CD4-positive, alpha-beta T cell treated with Interleukin-4 for 1 hour (primary cell): ENCODE measurements around the gene ZNF518A.
A peak's percentile ranks its signal among the peaks of the same experiment; 100 is the strongest.

Experiments used
- DNase-seq, 2 donors: peaks; one replicate each; pipeline ENCODE4 v3.0.0-alpha.2; 2020 to 2022

ZNF518A gene

GRCh38 chr10:96129387-96130325, at the start of gene ZNF518A:
ZNF518A (plus strand) TSS chr10:96130297; CDS start chr10:96156323, 26,026 bp downstream.
- DNase-seq = peak; percentile 92 to 95

- no peak for DNase-seq
Observed at GRCh38 chr10:96082153-96082552, 47.9 kb upstream of the ZNF518A start.

GRCh38 chr10:96082748-96083147, 47.3 kb upstream of the ZNF518A start:
- no peak for DNase-seq

- DNase-seq = no peak
Observed at GRCh38 chr10:96089116-96089515, 41.0 kb upstream of the ZNF518A start.

GRCh38 chr10:96089670-96090462, 40.2 kb upstream of the ZNF518A start:
- peak; percentile 95 for DNase-seq

- DNase-seq = no peak
Observed at GRCh38 chr10:96090463-96090800, 39.7 kb upstream of the ZNF518A start.

GRCh38 chr10:96092999-96093767, 36.9 kb upstream of the ZNF518A start:
- no peak for DNase-seq

GRCh38 chr10:96093948-96094347, 36.1 kb upstream of the ZNF518A start:
- DNase-seq = no peak

GRCh38 chr10:96096958-96097357, 33.1 kb upstream of the ZNF518A start:
- DNase-seq = no peak

GRCh38 chr10:96097865-96098264, 32.2 kb upstream of the ZNF518A start:
- DNase-seq = no peak

GRCh38 chr10:96107623-96108038, 22.5 kb upstream of the ZNF518A start:
- no peak for DNase-seq

- no peak for DNase-seq
Observed at GRCh38 chr10:96112531-96112930, 17.6 kb upstream of the ZNF518A start.

- no peak for DNase-seq
Observed at GRCh38 chr10:96118604-96119450, 11.3 kb upstream of the ZNF518A start.

GRCh38 chr10:96122824-96123223, 7.3 kb upstream of the ZNF518A start:
- no peak for DNase-seq

GRCh38 chr10:96124230-96125141, 5.6 kb upstream of the ZNF518A start:
- DNase-seq = no peak

GRCh38 chr10:96125142-96125515, 5.0 kb upstream of the ZNF518A start:
- DNase-seq = no peak

- peak in 1 of 2 donors; percentile 82 for DNase-seq
Observed at GRCh38 chr10:96130326-96130995, 364 bp downstream of the ZNF518A start.

GRCh38 chr10:96131621-96132020, 1.5 kb downstream of the ZNF518A start:
- no peak for DNase-seq

- no peak for DNase-seq
Observed at GRCh38 chr10:96133135-96133534, 3.0 kb downstream of the ZNF518A start.

- DNase-seq = no peak
Observed at GRCh38 chr10:96136810-96137209, 6.7 kb downstream of the ZNF518A start.
